Smooth muscle cell (in vitro differentiated cells): ENCODE measurements around the gene RIPK4. TPM values are rescaled to one million over a fixed set of nuclear protein-coding genes. Genes with fewer than 3 reads are reported as not detected.

Source experiments
- DNase-seq: peaks from one replicate; lab custom pipeline; 2025; ENCODE audit not compliant: unreplicated experiment; lab: John Stamatoyannopoulos, UW
- H2AFZ ChIP-seq: fragments of 200-600 bp; sonication (generic); 2 replicates; pipeline ENCODE4 v1.6.0; 2016; ENCODE audit warnings: antibody characterized with exemption, low read depth, mild to moderate bottlenecking
- H3F3A ChIP-seq: fragments of 200-600 bp; sonication (generic); 2 replicates; pipeline ENCODE4 v1.6.0; 2017; ENCODE audit warnings: antibody characterized with exemption, low read depth
- H3K27ac ChIP-seq: fragments of 200-600 bp; sonication (generic); 2 replicates; pipeline ENCODE4 v1.5.1; 2016; ENCODE audit warnings: low read depth, mild to moderate bottlenecking
- H3K27me3 ChIP-seq: fragments of 200-600 bp; sonication (generic); 2 replicates; pipeline ENCODE4 v1.6.1; 2016; ENCODE audit warnings: low read depth, mild to moderate bottlenecking
- H3K36me3 ChIP-seq: fragments of 200-600 bp; sonication (generic); 2 replicates; pipeline ENCODE4 v1.5.1; 2016; ENCODE audit warnings: low read depth
- H3K4me1 ChIP-seq: fragments of 200-600 bp; sonication (generic); 2 replicates; pipeline ENCODE4 v1.5.1; 2016; ENCODE audit warnings: low read depth
- H3K4me2 ChIP-seq: fragments of 200-600 bp; sonication (generic); 2 replicates; pipeline ENCODE4 v1.6.0; 2016; ENCODE audit warnings: mild to moderate bottlenecking
- H3K4me3 ChIP-seq: fragments of 200-600 bp; sonication (generic); 2 replicates; pipeline ENCODE4 v1.5.1; 2016; ENCODE audit warnings: mild to moderate bottlenecking
- H3K79me2 ChIP-seq: fragments of 200-600 bp; sonication (generic); 2 replicates; pipeline ENCODE4 v1.6.0; 2016; ENCODE audit warnings: low read depth, mild to moderate bottlenecking
- H3K9ac ChIP-seq: fragments of 200-600 bp; sonication (generic); 2 replicates; pipeline ENCODE4 v1.6.0; 2016; ENCODE audit warnings: low read depth
- H3K9me3 ChIP-seq: fragments of 200-600 bp; sonication (generic); replicated peaks from 2 replicates; pipeline ENCODE4 v1.5.1; 2016; ENCODE audit warnings: low read depth
- H4K20me1 ChIP-seq: fragments of 200-600 bp; sonication (generic); 2 replicates; pipeline ENCODE4 v1.6.0; 2016; ENCODE audit warnings: low read depth
- CTCF ChIP-seq: fragments of 200-600 bp; sonication (generic); IDR thresholded peaks from 2 replicates; pipeline ENCODE4 v1.5.1; 2017; ENCODE audit warnings: borderline replicate concordance, mild to moderate bottlenecking, antibody characterized with exemption; ENCODE audit not compliant: insufficient read depth, poor library complexity, severe bottlenecking
- WGBS: methylation state at CpG from one replicate; pipeline ENCODE4 v1.1.7; 2016; ENCODE audit warnings: low lambda C conversion rate; 5-methylcytosine and 5-hydroxymethylcytosine counted together
- polyA plus RNA-seq: library from polyadenylated mRNA; unstranded; fragments of >200 nt; fragmentation: Nextera tagmentation; extraction: Ambion mirVana; gene quantifications from 2 replicates; pipeline ENCODE4 v1.2.1, GENCODE V29; 2016
- total RNA-seq: library from RNA; depleted of rRNA; stranded (reverse); fragments of >200 nt; gene quantifications from 2 replicates; pipeline ENCODE4 v1.2.3, GENCODE V29; 2014

The RIPK4 gene
- total and polyA plus RNA-seq, 2 experiments from 2014 or later, result 1.1 to 3.7 TPM

- 94% methylated on average over 20 of the region's 20 CpGs for WGBS
- Histone ChIP-seq H3F3A (no peaks in the 10 kb centered on the region), H3K4me3 (no peak overlapping the region), H2AFZ (no peak overlapping the region), H3K4me1 (no peaks in the 10 kb centered on the region), H3K9ac (no peak overlapping the region), H3K27me3 (no peaks in the 10 kb centered on the region), H3K9me3 (no peaks in the 10 kb centered on the region), H3K4me2 (no peak overlapping the region), H3K36me3 (no peaks in the 10 kb centered on the region), H4K20me1 (no peaks in the 10 kb centered on the region), H3K79me2 (no peaks in the 10 kb centered on the region), H3K27ac (no peak overlapping the region)
- TF ChIP-seq CTCF, result no peak
- DNase-seq, result no peak
Observed at GRCh38 chr21:41798326-41798725, 31.5 kb upstream of the RIPK4 start.

- Histone ChIP-seq H3K4me2 (no peak overlapping the region), H4K20me1 (no peaks in the 10 kb centered on the region), H2AFZ (no peak overlapping the region), H3K4me1 (no peaks in the 10 kb centered on the region), H3F3A (no peaks in the 10 kb centered on the region), H3K27me3 (no peaks in the 10 kb centered on the region), H3K79me2 (no peaks in the 10 kb centered on the region), H3K4me3 (no peak overlapping the region), H3K9ac (no peak overlapping the region), H3K9me3 (no peaks in the 10 kb centered on the region), H3K27ac (no peak overlapping the region), H3K36me3 (no peaks in the 10 kb centered on the region)
- DNase-seq, result no peak
- WGBS, result 96% methylated on average over 14 of the region's 14 CpGs
- TF ChIP-seq CTCF, result no peak
Observed at GRCh38 chr21:41796476-41797080, 29.7 kb upstream of the RIPK4 start.

DNA sequence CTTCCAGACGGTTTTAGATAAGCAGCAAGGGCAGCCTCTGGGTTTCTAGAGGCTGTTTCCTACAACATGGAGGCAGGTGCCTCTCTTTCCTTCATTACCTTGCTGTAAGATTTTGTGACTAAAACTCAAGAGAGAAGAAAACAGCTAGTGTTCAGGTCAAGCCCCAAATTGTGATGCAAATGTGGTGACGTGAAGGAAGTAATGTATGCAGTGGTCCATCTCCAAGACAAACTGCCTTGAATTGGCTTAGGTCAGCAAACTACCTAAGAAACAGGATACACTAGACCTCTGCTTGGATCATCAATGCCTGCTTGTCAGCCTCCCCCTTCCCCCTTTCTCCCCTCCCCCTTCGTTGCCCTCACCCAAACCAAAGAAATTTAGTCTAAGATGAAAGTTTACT, 28.9 kb upstream of the RIPK4 start:
- no peak overlapping the region for H2AFZ ChIP-seq

More for the DNA sequence above, 28.9 kb upstream of the RIPK4 start:
- Histone ChIP-seq H3K4me2 (no peak overlapping the region), H3K9ac (no peak overlapping the region), H3K4me1 (no peaks in the 10 kb centered on the region), H3K79me2 (no peaks in the 10 kb centered on the region), H3K27ac (no peak overlapping the region), H3K36me3 (no peaks in the 10 kb centered on the region), H3F3A (no peaks in the 10 kb centered on the region), H4K20me1 (no peaks in the 10 kb centered on the region), H3K9me3 (no peaks in the 10 kb centered on the region), H3K4me3 (no peak overlapping the region), H3K27me3 (no peaks in the 10 kb centered on the region)
- TF ChIP-seq CTCF, result no peak
- 67% methylated on average over 3 of the region's 3 CpGs for whole genome bisulfite sequencing
- no peak for DNase-seq
